GM19372 (cell line): ENCODE measurements around the gene FAM236B.
"Not testable (repeated sequence)": the region's sequence is repeated elsewhere in the genome, so short reads cannot be mapped to it uniquely, and the experiment has no call there.

Experiments used
- ATAC-seq: cut with Tn5 transposase; IDR thresholded peaks from one replicate; pipeline ENCODE4 v1.9.1; 2021; ENCODE audit warnings: mild to moderate bottlenecking, low read depth, moderate library complexity; ENCODE audit not compliant: unreplicated experiment

FAM236B gene

DNA sequence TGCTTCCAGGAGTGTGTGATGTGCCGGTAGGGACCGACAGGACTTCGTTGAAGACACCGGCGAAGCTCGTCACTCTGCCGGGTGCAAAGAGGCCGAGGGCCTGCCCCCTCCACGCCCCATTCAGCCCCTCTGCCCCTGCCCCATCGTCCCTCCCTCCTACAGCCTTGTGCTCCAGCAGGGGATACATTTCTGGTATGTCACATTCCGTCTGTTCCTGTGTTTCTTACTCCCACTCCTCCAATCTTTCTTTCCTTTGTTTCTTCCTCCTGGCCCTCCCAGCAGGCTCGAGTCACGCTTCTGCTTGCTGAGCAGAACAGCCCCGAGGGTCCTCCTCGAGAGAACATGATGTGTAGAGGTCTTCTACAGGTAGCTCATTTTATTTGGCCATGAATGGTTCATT is at the start of gene FAM236B:
Gene FAM236B, minus strand, starts transcription at position 101 of the 400 bp plus-strand sequence. Its CDS starts 100 bp downstream, at position 1.
- ATAC-seq, result not testable (repeated sequence)

DNA sequence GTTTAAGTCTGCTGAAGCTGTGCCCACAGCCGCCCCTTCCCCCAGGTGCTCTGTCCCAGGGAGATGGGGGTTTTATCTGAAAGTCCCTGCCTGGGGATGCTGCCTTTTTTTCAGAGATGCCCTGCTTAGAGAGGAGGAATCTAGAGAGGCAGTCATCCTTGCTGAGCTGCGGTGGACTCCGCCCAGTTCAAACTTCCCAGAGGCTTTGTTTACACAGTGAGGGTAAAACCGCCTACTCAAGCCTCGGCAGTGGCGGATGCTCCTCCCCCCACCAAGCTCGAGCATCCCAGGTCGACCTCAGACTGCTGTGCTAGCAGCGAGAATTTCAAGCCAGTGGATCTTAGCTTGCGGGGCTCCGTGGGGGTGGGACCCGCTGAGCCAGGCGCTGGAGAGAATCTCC is 48.2 kb upstream of the FAM236B start:
- not testable (repeated sequence) for ATAC-seq

- not testable (repeated sequence) for ATAC-seq
Observed at GRCh38 chrX:72808110-72808509, 25.6 kb upstream of the FAM236B start, which contains the start of gene FAM236D. TSS of gene FAM236D (minus strand) at chrX:72808210. CDS start at chrX:72808110, 100 bp downstream.

DNA sequence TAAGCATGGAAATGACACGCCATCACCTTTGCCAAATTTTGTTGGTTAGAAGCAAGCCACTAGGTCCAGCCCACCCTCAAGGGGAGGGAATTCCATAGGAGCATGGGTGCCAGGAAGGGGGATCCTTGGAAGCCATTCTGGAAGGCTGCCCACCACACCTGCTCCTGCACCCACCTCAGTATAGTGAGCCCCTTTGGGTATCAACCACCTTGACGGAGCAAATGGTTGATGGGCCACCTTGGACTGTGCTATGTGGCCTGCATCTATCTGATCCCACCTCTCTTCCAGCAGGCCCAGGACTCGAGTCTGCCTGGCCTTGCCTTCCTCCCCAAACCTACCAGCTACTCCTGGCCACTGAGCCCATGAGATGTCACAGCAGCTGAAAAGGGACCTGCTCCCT is 7.9 kb upstream of the FAM236B start:
- ATAC-seq, result not testable (repeated sequence)

DNA sequence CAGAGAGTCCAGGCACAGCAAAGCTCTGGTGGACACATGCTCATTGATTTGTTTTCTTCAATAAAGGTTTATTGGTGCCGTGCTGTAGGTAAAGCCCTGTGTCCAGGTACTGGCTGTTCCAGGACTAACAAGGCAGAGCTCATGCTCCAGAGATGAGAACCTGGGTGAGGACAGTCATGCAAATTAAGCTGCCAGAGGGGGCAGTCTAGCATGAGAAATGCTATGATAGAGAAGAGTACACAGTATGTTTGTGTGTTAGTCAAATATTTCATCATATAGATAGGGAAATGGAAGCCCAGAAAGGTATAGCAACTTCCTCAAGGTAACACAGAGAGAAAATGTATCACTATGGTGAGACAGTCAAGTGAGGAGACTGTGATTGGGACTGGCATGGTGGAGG is 5.7 kb upstream of the FAM236B start:
- not testable (repeated sequence) for ATAC-seq

- not testable (repeated sequence) for ATAC-seq
Observed at GRCh38 chrX:72783964-72784363, 1.5 kb upstream of the FAM236B start.

DNA sequence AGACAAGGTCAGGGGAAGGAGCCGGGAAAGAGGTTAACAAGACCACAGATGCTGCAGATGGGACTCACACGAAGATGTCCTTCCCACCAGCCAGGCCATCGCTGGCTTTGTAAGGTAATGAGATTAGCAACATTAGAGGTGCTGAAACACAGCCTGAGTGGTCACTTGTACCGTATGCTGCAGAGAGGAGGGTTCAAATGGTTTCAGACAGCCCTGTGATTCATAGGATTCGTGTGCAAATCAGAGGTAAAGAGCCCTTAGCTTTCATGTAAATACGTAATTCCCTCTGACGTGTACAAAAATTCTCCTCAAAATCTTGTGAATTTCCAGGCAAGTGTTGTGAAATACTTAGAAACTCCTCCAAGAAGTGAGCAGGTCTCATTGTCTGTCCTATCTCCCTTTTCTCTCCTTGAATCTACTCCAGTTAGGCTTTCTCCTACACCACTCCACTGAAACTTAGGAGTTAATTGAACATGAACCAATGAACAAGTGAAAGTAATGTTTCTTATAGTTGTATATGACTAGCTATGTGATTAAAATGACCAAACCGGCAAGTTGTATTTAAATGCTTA is 991 bp upstream of the FAM236B start:
- not testable (repeated sequence) for ATAC-seq

DNA sequence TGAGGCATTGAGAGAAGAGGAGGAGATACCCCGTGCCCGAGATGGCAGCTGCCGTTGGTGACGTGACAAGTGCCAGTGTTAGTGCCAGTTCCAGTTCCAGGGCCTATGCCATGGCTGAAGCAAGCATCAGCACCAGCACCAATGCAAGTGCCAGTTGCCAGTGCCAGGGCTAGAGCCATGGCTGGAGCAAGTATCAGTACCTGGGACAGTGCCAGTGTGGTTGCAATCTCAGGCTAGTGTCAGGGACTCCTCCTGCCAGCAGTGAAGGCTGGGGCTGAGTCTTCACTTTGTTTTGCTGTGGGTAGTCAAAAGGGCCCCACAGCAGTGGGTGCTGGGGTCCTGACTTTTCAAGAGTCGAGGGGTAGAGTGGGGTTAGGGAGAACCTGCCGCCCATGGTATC is 4.3 kb downstream of the FAM236B start:
- ATAC-seq, result not testable (repeated sequence)

DNA sequence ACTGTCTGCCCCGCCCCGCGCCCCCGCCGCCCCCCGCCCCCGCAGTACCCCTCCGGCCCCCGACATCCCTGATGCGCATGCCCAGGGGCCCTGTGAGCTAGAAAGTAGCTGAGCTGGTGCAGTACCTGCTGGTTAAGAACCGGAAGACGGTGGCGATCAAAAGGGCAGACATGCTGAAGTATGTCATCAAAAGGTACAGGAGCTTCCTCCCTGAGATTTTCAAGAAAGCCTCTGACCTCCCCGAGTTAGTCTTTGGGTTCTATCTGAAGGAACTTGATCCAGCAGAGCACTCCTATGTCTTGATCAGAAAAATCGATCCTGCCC is 5.0 kb downstream of the FAM236B start:
- peak; percentile 67 for ATAC-seq

- ATAC-seq, result peak; percentile 86
Observed at GRCh38 chrX:72776653-72777466, 5.6 kb downstream of the FAM236B start, which contains the start of gene DMRTC1B. TSS of gene DMRTC1B (plus strand) at chrX:72776890. CDS start at chrX:72845136, 68,246 bp downstream.

DNA sequence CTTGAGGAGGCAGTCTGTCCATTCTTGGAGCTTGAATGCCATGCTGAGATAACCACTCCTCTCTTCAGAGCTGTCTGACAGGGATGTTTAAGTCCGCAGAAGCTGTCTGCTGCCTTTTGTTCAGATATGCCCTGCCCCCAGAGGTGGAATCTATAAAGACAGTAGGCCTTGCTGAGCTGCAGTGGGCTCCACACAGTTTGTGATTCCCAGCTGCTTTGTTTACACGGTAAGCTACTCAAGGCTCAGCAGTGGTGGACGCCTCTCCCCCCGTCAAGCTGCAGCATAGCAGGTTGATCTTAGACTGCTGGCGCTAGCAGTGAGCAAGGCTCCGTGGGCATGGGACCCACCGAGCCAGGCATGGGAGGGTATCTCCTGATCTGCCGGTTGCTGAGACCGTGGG is 22.0 kb downstream of the FAM236B start:
- ATAC-seq, result not testable (repeated sequence)

DNA sequence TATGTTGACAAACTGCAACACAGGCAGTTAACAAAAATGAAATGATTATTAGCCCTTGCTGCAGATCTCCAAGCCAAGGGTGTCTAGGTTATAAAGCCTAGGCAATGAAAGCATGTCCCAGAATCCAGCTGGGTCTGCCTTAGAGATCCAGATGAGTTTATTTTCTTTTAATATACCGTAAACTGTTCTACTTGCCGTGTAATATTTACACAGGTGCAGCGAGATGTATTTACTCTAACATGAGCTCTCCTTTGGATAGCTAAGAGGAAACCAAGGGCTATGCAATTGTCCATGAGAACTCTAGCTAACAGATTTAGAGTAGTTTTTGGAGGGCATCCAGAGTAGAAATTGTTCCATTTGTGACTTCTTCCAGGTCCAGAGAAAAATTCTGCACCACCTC is 33.9 kb downstream of the FAM236B start:
- not testable (repeated sequence) for ATAC-seq

DNA sequence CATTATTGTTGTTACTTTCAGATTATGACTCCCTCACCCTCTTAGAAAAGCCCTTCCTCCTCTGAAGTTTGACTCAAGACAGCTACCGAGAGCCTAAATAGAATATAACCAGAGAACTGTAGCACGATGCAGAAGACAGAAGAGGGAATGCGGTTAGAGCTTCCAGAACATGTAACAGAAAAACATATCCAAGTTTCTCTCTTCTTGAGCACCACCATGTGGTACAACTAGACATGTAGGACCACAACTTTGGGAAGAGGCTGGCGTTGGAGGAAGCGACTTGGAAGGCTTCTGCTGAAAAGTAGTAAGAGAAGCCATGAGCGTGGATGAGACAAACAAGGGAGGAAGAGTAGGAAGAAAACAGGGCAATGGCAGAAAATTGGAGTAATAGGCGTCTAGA is 36.9 kb downstream of the FAM236B start:
- not testable (repeated sequence) for ATAC-seq

- no peak for ATAC-seq
Observed at GRCh38 chrX:72735561-72735960, 46.9 kb downstream of the FAM236B start.

DNA sequence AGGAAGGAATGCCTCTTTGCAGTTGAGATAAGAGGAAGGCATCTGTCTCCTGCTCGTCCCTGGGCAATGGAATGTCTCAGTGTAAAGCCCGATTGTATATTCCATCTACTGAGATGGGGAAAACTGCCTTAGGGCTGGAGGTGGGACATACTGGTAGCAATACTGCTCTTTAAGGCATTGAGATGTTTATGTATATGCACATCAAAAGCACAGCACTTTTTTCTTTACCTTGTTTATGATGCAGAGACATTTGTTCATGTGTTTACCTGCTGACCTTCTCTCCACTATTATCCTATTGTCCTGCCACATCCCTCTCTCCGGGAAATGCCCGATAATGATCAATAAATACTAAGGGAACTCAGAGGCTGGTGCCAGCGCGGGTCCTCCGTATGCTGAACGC is 48.8 kb downstream of the FAM236B start:
- not testable (repeated sequence) for ATAC-seq
